Activated CD8-positive, alpha-beta memory T cell treated with anti-CD3 and anti-CD28 coated beads for 24 hours (primary cell): ENCODE measurements around the gene OBSL1.
A peak's percentile ranks its signal among the peaks of the same experiment; 100 is the strongest.

Experiments used
- DNase-seq: peaks from one replicate; pipeline ENCODE4 v3.0.0-alpha.2; 2020

The OBSL1 gene

DNA sequence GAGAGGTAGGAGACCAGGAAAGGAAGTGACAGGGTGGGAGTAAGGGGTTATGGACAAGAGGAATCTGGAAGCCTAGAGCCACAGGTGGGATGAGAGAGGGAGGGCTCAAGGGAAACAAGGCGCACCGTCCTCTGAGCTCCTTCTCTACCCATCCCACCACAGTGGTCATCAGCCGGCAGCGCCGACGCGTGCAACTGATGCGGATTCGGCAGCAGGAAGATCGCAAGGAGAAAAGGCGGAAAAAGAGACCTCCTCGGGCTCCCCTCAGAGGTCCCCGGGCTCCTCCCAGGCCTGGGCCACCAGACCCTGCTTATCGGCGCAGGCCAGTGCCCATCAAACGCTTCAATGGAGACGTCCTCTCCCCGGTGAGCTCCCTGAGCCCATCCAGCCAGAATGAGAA is 22.3 kb downstream of the OBSL1 start:
- DNase-seq = no peak

DNA sequence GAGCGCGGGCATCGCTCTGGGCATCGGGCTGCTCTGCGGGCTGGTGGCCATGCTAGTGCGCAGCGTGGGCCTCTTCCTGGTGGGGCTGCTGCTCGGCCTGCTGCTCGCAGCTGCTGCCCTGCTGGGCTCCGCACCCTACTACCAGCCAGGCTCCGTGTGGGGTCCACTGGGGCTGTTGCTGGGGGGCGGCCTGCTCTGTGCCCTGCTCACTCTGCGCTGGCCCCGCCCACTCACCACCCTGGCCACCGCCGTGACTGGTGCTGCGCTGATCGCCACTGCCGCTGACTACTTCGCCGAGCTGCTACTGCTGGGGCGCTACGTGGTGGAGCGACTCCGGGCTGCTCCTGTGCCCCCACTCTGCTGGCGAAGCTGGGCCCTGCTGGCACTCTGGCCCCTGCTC is 23.7 kb downstream of the OBSL1 start:
- no peak for DNase-seq

DNA sequence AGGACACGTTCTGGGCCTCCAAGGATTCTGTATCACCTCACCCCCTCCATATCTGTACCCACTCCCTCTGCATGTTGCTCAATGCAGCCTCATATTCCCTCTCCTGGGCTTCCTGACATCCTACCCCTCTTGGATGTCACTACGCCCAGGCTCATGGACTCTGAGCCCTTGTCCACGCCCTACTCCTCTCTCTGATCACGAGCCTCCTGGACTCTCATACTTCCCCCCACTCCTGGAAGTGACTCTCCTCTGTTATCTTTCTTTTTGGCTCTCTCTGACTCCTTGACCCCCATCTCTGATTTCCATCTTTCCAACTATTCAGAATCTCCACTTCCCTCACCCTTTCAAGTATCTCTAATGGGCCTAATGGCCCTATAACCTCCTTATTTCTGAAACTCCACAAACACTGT is 25.4 kb downstream of the OBSL1 start:
- DNase-seq = no peak

DNA sequence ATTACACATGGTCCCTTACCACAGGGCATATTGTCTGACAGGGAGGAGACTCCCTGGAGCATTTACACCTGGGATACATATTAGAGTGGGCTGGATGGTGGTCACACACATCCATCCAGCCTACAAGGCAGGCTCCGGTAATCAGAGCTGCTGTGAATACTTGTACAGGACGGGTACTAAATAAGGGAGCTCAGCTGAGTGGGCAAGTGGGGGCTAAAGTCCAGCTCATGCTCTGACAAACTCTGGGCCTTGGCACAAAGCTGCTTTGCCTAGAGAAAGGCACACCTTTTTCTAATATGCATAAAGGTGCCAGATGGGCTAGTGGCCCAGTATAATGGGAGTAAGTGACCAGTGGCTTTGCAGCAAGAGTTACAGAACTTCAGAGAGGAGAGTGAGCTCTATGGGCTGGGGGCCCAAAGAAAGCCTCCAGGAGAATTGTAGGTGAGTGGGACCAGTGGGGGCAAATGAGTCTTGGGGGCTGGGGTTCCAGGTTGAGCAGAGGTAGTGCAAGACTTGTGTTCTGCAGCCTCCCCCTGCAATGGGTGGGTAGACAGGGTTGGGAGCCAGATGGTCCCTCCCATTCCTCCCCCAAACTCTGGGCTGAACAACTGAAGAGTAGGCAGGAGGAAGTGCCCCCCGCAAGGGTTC is 25.9 kb downstream of the OBSL1 start:
- DNase-seq = no peak

DNA sequence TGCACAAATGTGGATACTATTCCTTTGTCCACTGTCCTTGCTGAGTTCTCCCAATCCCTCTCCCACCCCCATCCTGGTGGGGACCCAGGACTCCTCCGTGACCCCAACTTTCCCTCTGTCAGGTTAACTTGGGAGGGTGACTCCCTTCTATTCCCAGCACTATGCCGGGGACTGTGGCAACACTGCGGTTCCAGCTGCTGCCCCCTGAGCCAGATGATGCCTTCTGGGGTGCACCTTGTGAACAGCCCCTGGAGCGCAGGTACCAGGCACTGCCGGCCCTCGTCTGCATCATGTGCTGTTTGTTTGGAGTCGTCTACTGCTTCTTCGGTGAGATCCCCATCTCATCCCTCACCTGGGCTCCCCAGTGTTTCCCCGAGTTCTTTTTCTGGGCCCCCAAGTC is 26.8 kb downstream of the OBSL1 start:
- DNase-seq = no peak

DNA sequence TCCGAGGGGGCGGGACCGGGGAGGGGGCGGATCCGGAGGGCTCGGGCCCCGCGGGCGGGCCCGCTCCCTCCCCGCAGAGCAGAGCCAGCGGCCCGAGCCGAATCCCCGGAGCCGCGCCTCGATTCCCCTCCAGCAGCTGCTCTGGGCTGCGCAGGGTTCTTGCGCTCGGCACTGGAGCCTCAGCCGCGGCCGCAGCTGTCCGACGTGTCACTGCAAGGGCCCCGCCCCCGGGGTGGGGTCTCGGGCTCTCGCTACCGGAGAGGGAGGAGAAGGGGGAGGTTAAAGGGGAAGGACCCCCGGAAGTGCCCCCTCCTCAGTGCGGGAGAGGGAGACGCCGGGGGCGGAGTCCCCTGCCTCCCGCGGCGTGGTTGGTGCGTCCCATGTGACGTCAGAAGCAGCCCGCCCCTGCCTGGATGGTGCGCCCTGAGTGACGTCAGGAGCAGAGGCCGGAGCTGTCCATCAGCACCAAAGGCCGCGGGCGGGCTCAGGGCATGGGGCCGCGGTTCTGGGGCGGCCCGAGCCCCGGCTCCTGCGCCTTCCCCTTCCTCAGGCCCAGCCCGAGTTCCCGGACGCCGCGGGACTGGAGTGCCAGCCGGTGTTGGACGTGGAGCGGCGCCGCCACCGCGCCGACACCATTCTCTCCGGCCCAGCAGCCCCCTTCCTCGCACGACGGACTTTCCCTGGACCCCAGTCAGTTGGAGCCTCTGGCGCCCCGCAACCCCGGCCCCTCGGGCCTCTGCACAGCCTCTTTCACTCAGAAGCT is 27.6 kb downstream of the OBSL1 start, which contains the start of the genes CHPF and TMEM198:
Gene CHPF, minus strand, starts transcription at position 214 of the 763 bp plus-strand sequence. CDS start 271 bp downstream, outside the sequence.
Gene TMEM198, plus strand, starts transcription at position 433 of the 763 bp plus-strand sequence. CDS start 700 bp downstream, outside the sequence.
- DNase-seq = peak; percentile 96

DNA sequence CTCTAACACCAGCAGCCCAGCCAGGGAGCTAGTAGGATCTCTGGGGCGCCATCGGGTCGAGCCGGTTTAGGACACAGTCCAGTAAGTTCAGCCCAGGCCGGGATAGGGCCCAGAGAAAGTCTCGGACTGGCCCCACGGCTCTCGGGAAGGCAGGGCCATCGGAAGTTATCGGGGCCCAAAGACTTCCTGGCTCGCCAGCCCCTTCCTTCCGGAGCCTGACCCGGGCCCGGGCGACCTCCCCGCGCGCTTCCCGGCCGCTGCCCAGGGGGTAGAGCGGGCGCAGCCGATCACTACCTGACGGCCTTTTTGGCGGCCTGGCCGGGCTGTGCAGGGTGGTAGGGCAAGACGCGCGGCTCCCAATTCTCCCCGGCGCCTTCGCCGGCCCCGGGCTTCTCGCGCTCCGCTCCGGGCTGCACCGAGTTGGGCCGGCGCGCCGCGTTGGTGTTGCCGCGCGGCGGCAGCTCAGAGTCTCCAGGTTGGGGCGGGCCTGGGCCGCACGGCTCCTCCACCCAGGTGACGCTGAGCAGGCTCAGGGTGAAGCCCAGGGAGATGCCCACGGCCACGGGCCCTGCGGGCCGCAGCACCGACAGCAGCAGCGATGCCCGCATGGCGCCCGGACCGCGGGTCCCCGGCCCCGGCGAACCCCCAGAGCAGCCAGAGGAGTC is 28.3 kb downstream of the OBSL1 start:
- DNase-seq = no peak

DNA sequence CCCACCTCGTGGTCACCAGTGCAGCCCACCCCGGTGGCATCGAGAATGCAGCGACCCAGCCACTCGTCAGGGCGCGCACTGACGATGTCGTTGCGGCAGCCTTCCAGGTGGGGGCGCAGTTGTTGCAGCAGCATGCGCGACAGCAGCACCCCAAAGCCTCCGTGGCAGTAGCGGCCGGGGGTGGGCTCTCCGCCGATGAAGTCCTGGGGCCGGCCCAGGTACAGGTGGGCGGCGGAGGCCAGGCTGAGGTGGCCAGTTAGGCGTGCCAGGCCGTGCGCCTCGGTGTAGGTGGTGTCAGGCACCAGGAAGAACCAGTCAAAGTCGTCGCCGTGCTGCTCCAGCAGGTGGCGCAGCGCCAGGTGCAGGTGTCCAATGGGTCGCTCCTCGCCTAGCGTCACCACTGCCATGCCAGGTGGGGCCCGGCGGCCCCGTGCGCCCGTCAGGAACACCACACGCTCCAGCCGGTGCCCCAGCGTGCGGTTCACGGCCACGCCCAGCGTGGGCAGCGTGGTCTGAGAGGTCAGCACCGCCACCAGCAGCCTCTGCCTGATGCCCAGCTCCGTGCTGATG is 29.6 kb downstream of the OBSL1 start:
- DNase-seq = peak; percentile 93

DNA sequence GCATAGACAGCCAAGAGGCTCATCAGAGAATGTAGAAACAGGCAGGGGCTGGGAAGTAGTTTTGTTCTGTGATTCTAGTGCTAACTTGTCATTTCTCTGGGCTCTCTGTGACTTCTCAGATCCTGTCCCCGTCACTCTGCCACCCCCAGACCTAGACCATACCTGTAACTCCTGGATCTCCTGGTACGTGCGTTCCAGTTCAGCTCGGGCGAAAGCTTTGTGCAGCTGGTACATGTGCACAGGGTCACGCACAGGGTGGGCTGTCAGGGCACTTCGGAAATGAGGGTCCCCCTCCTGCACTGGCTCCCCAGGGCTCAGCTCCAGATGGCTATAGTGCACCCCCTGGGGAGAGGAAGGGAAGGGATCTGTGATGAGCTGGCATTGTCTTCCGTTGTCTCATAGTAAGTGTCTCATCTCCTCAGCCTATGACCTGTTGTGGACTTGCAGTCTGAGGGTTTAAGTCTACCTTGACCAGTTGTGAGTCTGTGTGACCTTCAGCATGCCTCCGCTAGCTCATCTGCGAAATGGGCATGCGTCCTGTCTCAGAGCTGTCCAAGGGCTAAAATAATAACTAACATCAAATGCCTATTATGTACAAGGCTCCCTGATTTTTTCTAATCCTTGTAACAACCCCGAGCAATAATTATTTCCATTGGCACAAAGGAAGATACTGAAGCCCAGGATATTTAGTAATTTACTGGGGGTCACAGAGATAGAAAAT is 30.4 kb downstream of the OBSL1 start:
- DNase-seq = no peak

DNA sequence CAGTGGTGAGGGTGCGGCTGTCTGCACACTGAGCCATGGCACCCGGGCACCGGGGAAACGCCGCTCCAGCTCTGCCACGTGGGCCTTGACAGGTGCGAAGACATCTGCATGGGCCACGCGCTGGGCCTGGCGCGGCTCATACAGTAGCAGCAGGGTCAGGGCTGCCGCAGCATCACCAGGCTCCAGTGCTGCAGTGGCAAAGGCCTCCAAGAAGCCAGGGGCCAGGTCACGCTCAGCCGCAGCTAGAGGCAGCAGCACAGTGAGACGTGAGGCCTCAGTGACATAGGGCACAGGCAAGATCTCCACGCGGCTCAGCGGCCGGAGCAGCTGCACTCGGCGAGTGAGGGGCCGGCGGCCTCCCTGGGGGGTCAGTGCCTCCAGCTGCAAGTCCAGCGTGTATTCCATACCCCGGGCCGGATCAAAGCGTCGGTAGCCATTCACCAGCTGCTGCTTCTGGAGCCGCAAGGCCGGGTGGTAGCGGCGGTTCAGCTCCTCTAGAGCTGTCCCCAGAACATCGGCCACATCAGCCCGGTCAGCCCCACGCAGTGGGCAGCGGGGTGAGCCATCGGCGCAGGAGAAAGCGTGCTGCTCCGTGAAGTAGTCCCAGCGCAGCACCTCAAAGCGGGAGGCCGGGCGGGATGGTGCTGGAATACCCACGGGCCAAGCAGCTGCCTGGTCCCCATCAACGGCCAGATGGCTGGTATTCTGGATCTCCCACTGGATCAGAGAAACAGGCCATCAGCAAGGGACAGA is 31.2 kb downstream of the OBSL1 start:
- DNase-seq = no peak

DNA sequence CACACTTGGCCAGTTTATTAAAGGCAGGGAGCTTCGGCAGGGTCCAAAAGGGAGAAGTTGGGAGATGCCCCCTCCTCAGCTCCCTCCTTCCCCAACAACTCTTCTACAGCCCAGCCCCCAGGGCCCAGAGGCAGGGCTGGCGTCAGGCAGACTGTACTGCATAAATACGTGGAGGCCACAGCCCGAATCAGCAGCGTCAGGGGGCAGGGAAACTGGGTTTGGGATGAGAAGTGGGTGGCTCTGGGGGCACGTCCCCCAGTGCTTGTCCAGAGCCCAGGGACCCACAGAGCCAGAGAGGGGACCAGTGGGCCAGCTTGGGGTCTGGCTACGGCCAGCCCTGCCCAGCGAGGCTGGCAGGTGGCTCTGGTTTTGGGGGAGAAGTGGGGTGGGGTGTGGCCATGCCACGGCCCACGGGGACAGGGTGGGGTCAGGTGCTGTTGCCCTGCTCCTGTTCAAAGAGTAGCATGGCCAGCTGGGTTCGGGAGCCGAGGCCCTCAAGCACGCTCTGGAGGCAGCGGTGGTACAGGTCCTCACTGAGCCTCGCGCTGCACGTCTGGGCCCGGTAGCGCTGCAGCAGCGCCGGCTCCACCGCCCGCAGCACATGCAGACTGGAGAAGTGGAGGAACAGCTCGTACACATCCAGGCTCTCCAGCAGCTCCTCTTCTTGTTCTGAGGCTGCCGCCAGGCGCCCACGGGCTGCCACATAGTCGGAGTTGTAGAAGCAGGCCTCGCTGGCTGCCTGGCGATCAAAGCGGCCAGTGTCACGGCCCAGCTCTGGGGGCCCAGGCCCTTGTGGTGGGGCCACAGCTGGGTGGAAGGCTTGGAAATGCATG is 32.2 kb downstream of the OBSL1 start:
- no peak for DNase-seq

DNA sequence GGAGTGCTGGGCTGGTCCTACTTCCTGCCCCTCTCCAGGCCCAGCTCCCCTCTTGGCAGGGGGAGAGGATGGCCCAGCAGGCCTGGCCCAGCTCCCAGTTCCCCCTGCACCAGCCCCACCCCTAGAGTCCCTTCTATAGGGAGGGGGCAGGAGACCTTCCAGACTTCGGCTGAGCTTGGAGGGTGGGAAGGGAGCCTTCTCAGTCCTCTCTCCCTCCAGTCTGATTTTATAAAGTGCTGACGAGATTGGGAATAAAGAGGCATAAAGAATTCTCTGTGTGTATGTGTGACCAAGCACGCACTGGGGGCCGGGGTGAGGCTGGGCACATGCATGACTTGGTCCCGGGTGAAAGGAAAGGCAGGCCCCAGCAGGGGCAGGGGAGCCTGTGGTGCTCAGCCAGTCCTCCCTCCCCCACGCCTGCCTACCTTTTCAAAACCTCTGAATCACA is 32.8 kb downstream of the OBSL1 start:
- no peak for DNase-seq

DNA sequence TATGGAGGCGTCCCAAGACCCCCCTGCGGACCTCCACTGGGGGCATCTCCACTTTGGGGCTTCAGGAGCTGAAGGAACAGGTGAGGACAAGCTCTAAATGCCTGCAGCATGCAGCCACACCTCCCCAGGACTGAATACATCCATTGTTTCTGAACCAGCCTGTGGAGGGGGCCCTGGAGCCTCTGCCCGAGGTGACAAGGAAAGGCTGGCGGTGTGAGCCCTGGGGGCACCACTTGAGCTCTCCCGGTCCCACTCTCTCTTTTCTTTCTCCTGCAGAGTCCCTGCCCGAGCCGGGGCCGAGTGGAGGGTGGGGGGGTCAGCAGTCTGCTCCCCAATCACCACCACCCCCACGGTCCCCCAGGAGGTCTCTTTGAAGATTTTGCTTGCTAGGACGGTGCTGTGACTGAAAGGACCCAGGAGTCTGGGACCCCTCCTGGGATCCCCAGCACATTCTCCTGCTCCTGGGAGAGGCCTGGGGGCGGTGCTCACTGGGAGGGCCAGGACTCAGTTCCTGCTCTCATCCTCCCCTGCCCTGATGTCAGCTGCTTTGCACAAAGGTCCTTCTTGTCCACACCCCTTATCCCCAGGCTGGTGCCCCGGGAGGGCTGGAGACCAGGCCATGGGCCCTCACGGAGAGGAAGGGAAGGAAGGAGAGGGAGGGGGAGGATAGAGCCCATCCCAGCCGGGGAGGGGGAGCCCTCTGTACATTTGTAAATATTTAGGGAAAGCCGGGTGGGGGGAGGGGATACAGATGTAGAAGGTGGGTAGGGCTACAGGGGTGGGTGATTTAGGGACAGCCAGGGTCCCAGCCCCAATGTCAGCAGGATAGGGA is 33.5 kb downstream of the OBSL1 start:
- no peak for DNase-seq

DNA sequence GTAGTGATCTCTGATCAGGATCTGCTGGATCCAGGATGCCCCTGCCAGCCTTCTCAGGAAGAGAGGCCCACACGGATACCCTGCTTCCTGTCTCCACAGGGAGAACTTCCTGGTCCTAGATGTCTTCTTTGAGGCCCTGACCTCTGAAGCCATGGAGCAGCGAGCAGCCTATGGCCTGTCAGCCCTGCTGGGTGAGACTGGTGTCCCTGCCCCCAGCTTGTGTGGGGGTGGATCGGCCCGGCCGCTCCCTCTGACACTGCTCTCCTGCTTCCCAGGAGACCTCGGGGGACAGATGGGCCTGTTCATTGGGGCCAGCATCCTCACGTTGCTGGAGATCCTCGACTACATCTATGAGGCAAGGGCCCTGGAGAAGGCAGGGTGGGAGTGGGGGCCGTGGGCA is 34.4 kb downstream of the OBSL1 start:
- no peak for DNase-seq

DNA sequence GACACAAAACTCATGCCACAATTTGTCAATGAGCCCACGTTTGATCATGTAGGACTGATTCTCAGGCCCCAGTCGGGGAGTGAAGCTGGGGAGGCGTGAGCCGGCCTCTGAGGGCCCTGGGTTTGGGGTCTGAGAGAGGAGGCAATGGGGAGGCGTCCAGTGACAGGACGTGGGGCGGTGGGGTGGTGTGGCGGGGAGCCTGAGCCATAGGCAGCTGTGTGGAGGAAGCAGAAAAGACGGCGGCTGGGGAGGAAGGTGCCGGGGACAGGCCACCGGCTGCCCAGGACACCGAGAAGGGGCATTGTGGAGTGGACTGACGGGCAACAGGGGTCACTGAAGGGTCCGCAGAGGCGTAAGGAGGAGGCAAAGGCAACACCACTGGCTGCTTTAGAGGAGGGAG is 34.9 kb downstream of the OBSL1 start:
- no peak for DNase-seq

DNA sequence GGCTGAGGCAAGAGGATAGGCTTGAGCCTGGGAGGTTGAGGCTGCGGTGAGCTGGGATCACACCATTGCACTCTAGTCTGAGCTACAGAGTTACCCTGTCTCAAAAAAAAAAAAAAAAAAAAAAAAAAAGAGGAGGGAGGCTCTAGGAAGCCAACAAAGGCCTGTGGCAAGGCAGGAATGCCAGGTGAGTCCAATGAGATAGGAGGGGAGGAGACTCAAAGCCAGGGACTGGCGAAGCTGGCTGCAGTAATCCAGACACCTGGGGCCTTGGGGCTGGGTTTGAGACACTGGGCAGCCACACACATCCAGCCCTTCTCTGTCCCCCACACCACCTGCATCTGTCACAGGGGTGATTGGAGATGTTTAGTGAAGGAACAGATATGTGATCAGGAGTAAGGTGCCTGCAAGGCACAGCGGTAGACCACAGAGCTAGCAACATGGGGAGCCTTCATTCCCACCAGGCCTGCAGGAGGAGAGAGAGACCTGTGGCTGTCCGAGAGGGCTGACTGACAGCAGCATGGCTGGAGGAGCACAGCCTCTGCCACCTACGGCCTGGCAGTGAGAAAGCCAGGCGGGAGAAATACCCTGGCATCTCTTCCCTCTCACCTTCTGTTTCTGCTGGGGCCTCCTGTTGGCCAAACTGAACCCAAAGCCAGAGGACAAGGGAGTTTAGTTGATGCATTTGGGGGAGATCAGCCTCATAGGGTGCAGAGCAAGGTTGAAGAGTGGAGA is 37.2 kb downstream of the OBSL1 start:
- DNase-seq = no peak

DNA sequence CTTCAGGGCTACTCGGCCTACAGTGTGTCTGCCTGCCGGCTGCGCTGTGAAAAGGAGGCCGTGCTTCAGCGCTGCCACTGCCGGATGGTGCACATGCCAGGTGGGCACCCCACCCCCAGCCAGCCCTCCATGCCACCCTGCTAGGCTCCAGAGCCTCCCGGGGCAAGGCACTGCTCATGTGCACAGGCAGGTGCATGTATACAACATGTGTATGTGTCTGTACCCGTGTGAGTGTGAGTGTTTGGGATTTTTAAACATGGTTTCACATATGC is 39.0 kb downstream of the OBSL1 start:
- no peak for DNase-seq

DNA sequence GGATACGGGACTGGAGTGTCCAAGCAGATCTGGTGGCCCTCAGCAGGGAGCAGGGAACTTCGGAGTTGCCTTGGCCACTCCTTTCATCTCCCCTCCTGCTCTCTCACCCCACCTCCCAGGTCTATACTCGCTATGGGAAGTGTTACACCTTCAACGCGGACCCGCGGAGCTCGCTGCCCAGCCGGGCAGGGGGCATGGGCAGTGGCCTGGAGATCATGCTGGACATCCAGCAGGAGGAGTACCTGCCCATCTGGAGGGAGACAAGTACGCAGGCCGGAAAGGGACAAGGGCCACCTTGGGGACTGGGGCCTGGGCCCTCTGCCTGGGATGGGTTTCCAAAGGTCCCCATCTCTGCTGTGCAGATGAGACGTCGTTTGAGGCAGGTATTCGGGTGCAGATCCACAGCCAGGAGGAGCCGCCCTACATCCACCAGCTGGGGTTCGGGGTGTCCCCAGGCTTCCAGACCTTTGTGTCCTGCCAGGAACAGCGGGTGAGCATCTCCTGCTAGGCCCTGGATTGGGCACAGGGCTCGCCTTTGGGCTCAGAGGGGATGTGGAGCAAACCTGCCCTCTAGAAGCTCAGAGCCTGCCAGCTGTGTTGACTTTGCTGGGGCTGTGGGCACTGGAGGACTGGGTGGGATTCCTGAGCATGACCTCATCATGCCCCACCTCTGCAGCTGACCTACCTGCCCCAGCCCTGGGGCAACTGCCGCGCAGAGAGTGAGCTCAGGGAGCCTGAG is 39.5 kb downstream of the OBSL1 start:
- no peak for DNase-seq
